HepG2 (cell line): ENCODE measurements around the gene PXMP4. TPM values are rescaled to one million over a fixed set of nuclear protein-coding genes. Genes with fewer than 3 reads are reported as not detected.

Source experiments
- NFATC3 ChIP-seq: sonication (generic); formaldehyde crosslinking; IDR thresholded peaks from 2 replicates; pipeline ENCODE4 v1.5.1; 2020; ENCODE audit warnings: mild to moderate bottlenecking, missing genetic modification reagents
- PLRG1 ChIP-seq: fragments of 450-650 bp; conservative IDR thresholded peaks from 2 replicates; pipeline ENCODE4 v1.6.1; 2016
- ZBTB20 ChIP-seq: sonication (generic); formaldehyde crosslinking; IDR thresholded peaks from 2 replicates; pipeline ENCODE4 v1.8.1; 2023; ENCODE audit warnings: missing genetic modification reagents, low read depth, mild to moderate bottlenecking, borderline replicate concordance
- ZBTB7A ChIP-seq: sonication (generic); formaldehyde crosslinking; IDR thresholded peaks from 2 replicates; pipeline ENCODE4 v1.8.0; 2022; ENCODE audit warnings: mild to moderate bottlenecking, missing genetic modification reagents
- ZNF577 ChIP-seq: sonication (generic); formaldehyde crosslinking; IDR thresholded peaks from 2 replicates; pipeline ENCODE4 v1.4.0; 2020; ENCODE audit warnings: mild to moderate bottlenecking, low read depth, missing genetic modification reagents, borderline replicate concordance
- ZNF792 ChIP-seq: IDR thresholded peaks from 2 replicates; pipeline ENCODE4 v1.6.1; 2016
- polyA plus RNA-seq, 8 experiments: library from polyadenylated mRNA; depleted of rRNA in 3 of 8; stranded (reverse) in 7 of 8; unstranded in 1 of 8; fragments of >200 nt; fragmentation: Illumina TruSeq in 4 of 8; extraction: Trizol in 4 of 8; gene quantifications; 2 replicates each; pipeline versions ENCODE4 v1.2.1 to v1.2.3, GENCODE V29; 2011 to 2016; ENCODE audit warnings: low read depth in 4 of 8, missing spikeins in 1 of 8, mixed read lengths in 1 of 8; ENCODE audit not compliant: insufficient read depth in 1 of 8
- total RNA-seq, 5 experiments: library from RNA; depleted of rRNA; stranded (reverse); fragments of >200 nt; fragmentation: Illumina TruSeq; extraction: Trizol; gene quantifications; 2 replicates each; pipeline ENCODE4 v1.2.3, GENCODE V29; 2016; ENCODE audit warnings: low read depth in 1 of 5
- TF ChIP-seq, protein P1 (sequence below): sonication (generic); formaldehyde crosslinking; IDR thresholded peaks from 2 replicates; pipeline ENCODE4 v1.5.1; 2020; ENCODE audit warnings: missing genetic modification reagents, mild to moderate bottlenecking, borderline replicate concordance
- TF ChIP-seq, protein P2 (sequence below): sonication (generic); formaldehyde crosslinking; IDR thresholded peaks from 2 replicates; pipeline ENCODE4 v1.4.0; 2020; ENCODE audit warnings: missing genetic modification reagents
- TF ChIP-seq, protein P3 (sequence below): sonication (generic); formaldehyde crosslinking; IDR thresholded peaks from 2 replicates; pipeline ENCODE4 v1.9.0; 2022; ENCODE audit warnings: low read depth, missing genetic modification reagents
- TF ChIP-seq, protein P4 (sequence below): sonication (generic); formaldehyde crosslinking; IDR thresholded peaks from 2 replicates; pipeline ENCODE4 v1.4.0; 2020; ENCODE audit warnings: missing genetic modification reagents, borderline replicate concordance
- TF ChIP-seq, protein P5 (sequence below): sonication (generic); formaldehyde crosslinking; IDR thresholded peaks from 2 replicates; pipeline ENCODE4; 2020; ENCODE audit warnings: missing genetic modification reagents, mild to moderate bottlenecking, borderline replicate concordance

Gene PXMP4
- total and polyA plus RNA-seq, 2 of the 13 experiments (the other 11 are each of a cell fraction or from before 2014, with no cell fraction given) = not detected

DNA sequence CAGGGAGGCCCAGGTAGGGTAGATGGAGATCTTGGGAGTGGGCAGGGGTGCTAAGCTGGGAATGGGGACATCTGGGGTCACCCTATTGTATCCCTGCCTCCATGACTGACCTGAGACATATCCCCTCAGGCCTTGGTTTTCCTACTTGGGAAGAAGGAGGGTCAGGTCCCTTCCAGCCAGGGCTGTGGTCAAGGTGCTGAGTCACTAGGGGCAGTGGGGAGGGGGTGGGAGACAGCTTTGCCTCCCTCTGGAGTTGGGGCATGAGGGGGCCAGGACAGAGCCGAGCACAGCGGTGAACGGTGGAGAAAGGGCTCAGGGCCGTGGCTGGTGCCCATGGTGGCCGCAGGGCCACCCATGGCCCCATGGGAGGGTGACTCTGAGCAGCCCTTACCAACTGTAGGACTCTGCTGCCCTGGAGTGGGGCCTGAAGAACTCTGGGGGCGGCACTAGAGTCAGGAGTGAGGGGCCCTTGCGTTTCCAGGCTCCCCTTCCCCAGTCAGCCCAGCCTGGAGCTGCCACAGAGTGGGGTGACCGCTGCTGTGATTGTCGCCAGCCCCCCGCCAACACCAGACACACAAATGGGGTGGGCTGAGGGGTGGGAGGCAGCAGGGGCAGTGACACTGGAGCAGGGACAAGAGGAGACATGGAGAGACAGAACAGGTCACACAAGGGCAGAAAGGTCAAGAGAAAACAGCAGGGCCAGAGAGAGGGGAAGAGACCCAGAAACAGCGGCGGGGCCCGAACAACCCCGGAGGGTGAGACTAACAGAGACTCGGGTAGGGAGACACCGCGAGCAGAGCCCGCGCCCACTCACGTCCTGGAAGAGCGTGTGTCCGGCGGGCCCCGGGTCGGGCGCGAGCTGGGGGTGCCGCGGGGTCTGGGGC, 46.5 kb downstream of the PXMP4 start (continued):
- no peak for TF ChIP-seq ZNF577 (CRISPR knock-in tag)
- TF ChIP-seq, protein P1, sequence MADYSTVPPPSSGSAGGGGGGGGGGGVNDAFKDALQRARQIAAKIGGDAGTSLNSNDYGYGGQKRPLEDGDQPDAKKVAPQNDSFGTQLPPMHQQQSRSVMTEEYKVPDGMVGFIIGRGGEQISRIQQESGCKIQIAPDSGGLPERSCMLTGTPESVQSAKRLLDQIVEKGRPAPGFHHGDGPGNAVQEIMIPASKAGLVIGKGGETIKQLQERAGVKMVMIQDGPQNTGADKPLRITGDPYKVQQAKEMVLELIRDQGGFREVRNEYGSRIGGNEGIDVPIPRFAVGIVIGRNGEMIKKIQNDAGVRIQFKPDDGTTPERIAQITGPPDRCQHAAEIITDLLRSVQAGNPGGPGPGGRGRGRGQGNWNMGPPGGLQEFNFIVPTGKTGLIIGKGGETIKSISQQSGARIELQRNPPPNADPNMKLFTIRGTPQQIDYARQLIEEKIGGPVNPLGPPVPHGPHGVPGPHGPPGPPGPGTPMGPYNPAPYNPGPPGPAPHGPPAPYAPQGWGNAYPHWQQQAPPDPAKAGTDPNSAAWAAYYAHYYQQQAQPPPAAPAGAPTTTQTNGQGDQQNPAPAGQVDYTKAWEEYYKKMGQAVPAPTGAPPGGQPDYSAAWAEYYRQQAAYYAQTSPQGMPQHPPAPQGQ (CRISPR knock-in tag) = no peak
- TF ChIP-seq, protein P2, sequence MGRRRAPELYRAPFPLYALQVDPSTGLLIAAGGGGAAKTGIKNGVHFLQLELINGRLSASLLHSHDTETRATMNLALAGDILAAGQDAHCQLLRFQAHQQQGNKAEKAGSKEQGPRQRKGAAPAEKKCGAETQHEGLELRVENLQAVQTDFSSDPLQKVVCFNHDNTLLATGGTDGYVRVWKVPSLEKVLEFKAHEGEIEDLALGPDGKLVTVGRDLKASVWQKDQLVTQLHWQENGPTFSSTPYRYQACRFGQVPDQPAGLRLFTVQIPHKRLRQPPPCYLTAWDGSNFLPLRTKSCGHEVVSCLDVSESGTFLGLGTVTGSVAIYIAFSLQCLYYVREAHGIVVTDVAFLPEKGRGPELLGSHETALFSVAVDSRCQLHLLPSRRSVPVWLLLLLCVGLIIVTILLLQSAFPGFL (CRISPR knock-in tag) = no peak
- peak; percentile 72; the same call in 1 of the 2 replicates for TF ChIP-seq ZBTB7A (CRISPR knock-in tag)
- no peak for TF ChIP-seq NFATC3 (CRISPR knock-in tag)
- no peak for TF ChIP-seq PLRG1
- no peak for TF ChIP-seq ZBTB20
- TF ChIP-seq, protein P3, sequence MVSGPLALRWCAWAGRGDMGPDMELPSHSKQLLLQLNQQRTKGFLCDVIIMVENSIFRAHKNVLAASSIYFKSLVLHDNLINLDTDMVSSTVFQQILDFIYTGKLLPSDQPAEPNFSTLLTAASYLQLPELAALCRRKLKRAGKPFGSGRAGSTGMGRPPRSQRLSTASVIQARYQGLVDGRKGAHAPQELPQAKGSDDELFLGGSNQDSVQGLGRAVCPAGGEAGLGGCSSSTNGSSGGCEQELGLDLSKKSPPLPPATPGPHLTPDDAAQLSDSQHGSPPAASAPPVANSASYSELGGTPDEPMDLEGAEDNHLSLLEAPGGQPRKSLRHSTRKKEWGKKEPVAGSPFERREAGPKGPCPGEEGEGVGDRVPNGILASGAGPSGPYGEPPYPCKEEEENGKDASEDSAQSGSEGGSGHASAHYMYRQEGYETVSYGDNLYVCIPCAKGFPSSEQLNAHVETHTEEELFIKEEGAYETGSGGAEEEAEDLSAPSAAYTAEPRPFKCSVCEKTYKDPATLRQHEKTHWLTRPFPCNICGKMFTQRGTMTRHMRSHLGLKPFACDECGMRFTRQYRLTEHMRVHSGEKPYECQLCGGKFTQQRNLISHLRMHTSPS (CRISPR knock-in tag) = 0 out of 2 replicates have a peak, but pooled peaks have one; percentile 39
- TF ChIP-seq ZNF792 = peak; percentile 6; the same call in 1 of the 2 replicates
- TF ChIP-seq, protein P4, sequence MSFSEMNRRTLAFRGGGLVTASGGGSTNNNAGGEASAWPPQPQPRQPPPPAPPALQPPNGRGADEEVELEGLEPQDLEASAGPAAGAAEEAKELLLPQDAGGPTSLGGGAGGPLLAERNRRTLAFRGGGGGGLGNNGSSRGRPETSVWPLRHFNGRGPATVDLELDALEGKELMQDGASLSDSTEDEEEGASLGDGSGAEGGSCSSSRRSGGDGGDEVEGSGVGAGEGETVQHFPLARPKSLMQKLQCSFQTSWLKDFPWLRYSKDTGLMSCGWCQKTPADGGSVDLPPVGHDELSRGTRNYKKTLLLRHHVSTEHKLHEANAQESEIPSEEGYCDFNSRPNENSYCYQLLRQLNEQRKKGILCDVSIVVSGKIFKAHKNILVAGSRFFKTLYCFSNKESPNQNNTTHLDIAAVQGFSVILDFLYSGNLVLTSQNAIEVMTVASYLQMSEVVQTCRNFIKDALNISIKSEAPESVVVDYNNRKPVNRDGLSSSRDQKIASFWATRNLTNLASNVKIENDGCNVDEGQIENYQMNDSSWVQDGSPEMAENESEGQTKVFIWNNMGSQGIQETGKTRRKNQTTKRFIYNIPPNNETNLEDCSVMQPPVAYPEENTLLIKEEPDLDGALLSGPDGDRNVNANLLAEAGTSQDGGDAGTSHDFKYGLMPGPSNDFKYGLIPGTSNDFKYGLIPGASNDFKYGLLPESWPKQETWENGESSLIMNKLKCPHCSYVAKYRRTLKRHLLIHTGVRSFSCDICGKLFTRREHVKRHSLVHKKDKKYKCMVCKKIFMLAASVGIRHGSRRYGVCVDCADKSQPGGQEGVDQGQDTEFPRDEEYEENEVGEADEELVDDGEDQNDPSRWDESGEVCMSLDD (CRISPR knock-in tag) = no peak
- TF ChIP-seq, protein P5, sequence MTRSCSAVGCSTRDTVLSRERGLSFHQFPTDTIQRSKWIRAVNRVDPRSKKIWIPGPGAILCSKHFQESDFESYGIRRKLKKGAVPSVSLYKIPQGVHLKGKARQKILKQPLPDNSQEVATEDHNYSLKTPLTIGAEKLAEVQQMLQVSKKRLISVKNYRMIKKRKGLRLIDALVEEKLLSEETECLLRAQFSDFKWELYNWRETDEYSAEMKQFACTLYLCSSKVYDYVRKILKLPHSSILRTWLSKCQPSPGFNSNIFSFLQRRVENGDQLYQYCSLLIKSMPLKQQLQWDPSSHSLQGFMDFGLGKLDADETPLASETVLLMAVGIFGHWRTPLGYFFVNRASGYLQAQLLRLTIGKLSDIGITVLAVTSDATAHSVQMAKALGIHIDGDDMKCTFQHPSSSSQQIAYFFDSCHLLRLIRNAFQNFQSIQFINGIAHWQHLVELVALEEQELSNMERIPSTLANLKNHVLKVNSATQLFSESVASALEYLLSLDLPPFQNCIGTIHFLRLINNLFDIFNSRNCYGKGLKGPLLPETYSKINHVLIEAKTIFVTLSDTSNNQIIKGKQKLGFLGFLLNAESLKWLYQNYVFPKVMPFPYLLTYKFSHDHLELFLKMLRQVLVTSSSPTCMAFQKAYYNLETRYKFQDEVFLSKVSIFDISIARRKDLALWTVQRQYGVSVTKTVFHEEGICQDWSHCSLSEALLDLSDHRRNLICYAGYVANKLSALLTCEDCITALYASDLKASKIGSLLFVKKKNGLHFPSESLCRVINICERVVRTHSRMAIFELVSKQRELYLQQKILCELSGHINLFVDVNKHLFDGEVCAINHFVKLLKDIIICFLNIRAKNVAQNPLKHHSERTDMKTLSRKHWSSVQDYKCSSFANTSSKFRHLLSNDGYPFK (CRISPR knock-in tag) = 0 out of 2 replicates have a peak, but pooled peaks have one; percentile 20
